GM19395 (cell line): ENCODE measurements around the gene ART5.
"Not testable (repeated sequence)": the region's sequence is repeated elsewhere in the genome, so short reads cannot be mapped to it uniquely, and the experiment has no call there.

Experiments used
- ATAC-seq: cut with Tn5 transposase; IDR thresholded peaks from one replicate; pipeline ENCODE4 v1.9.1; 2021; ENCODE audit warnings: mild to moderate bottlenecking, moderate library complexity; ENCODE audit not compliant: unreplicated experiment

ART5 gene

GRCh38 chr11:3623121-3623520, 18.7 kb downstream of the ART5 start:
- no peak for ATAC-seq

- no peak for ATAC-seq
These were observed 19.3 kb downstream of the ART5 start for GRCh38 chr11:3622521-3622920.

- no peak for ATAC-seq
These were observed 23.8 kb downstream of the ART5 start for GRCh38 chr11:3617990-3618389.

GRCh38 chr11:3616721-3617460, 24.9 kb downstream of the ART5 start:
- ATAC-seq, result no peak

- no peak for ATAC-seq
These were observed 25.8 kb downstream of the ART5 start for GRCh38 chr11:3615998-3616397.

GRCh38 chr11:3614742-3615171, 27.0 kb downstream of the ART5 start:
- ATAC-seq, result no peak

- ATAC-seq, result no peak
These were observed 27.6 kb downstream of the ART5 start for GRCh38 chr11:3613998-3614741.

- ATAC-seq, result no peak
These were observed 29.7 kb downstream of the ART5 start for GRCh38 chr11:3611976-3612678.

GRCh38 chr11:3610846-3611245, 30.9 kb downstream of the ART5 start:
- no peak for ATAC-seq

GRCh38 chr11:3609416-3610265, 32.2 kb downstream of the ART5 start:
- ATAC-seq, result no peak

- ATAC-seq, result no peak
These were observed 36.0 kb downstream of the ART5 start for GRCh38 chr11:3605771-3606203.

- no peak for ATAC-seq
These were observed 36.5 kb downstream of the ART5 start for GRCh38 chr11:3605283-3605662.

- ATAC-seq, result no peak
These were observed 37.6 kb downstream of the ART5 start for GRCh38 chr11:3604167-3604566.

- ATAC-seq, result not testable (repeated sequence)
These were observed 41.6 kb downstream of the ART5 start for GRCh38 chr11:3600201-3600600.

- not testable (repeated sequence) for ATAC-seq
These were observed 44.0 kb downstream of the ART5 start for GRCh38 chr11:3597743-3598142.

GRCh38 chr11:3591326-3591725, 50.5 kb downstream of the ART5 start:
- not testable (repeated sequence) for ATAC-seq

- not testable (repeated sequence) for ATAC-seq
These were observed 51.6 kb downstream of the ART5 start for GRCh38 chr11:3590193-3590592.

GRCh38 chr11:3588776-3589175, 53.0 kb downstream of the ART5 start:
- ATAC-seq, result not testable (repeated sequence)
